Measurements from ENCODE around the gene RASGRP2. TPM values are rescaled to one million over a fixed set of nuclear protein-coding genes. Genes with fewer than 3 reads are reported as not detected.

Gene RASGRP2
- total and polyA plus RNA-seq, 2 donors (not counting 3 experiments of a cell fraction or from before 2014, with no cell fraction given), result 1.2 to 2.3 TPM

GRCh38 chr11:64776425-64776824 is 32.5 kb upstream of the RASGRP2 start:
- no peak for FAIRE-seq
- CTCF ChIA-PET, result no interaction called here
- TF ChIP-seq FOS (IDR thresholded peaks at IDR 0.05; ENCODE audit: borderline replicate concordance, insufficient read depth, low read length) (no peak), POLR2AphosphoS5 (IDR thresholded peaks at IDR 0.05; ENCODE audit: insufficient read depth, low read depth, low read length) (no peak), JUN (IDR thresholded peaks at IDR 0.05; ENCODE audit: borderline replicate concordance, insufficient read depth, insufficient read length, low read depth) (no peak)
- TF ChIP-seq, protein P1, sequence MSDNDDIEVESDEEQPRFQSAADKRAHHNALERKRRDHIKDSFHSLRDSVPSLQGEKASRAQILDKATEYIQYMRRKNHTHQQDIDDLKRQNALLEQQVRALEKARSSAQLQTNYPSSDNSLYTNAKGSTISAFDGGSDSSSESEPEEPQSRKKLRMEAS (IDR thresholded peaks at IDR 0.05; ENCODE audit: insufficient read depth, insufficient read length), result no peak

GRCh38 chr11:64774144-64774543 is 30.2 kb upstream of the RASGRP2 start:
- Histone ChIP-seq H3K9ac (replicated peaks; ENCODE audit: extremely low read depth, insufficient read depth, low read length) (no peak overlapping the region), H3K27ac (ENCODE audit: insufficient read depth, low read depth, low read length) (no peak overlapping the region), H3K9me3 (replicated peaks; ENCODE audit: control insufficient read depth, insufficient read depth, low read length) (no peaks in the 10 kb centered on the region), H3K79me2 (ENCODE audit: control insufficient read depth, insufficient read depth, low read length) (peaks cover 83% of the 10 kb centered on the region), H4K20me1 (replicated peaks; ENCODE audit: control insufficient read depth, extremely low read depth, insufficient read depth, low read length) (peaks cover 28% of the 10 kb centered on the region), H3K4me3 (replicated peaks in 1 of 3; ENCODE audit: insufficient read depth in 1 of 3, low read depth in 1 of 3, low read length in 3 of 3) (no peak overlapping the region), H3K4me2 (ENCODE audit: insufficient read depth, low read length) (no peak overlapping the region), H3K9me1 (replicated peaks; ENCODE audit: control insufficient read depth, extremely low read depth, insufficient read depth, low read length) (no peaks in the 10 kb centered on the region), H2AFZ (ENCODE audit: low read depth, low read length) (no peak overlapping the region), H3K4me1 (ENCODE audit: control insufficient read depth, extremely low read depth, insufficient read depth, low read length) (peaks cover 34% of the 10 kb centered on the region), H3K36me3 (ENCODE audit: control insufficient read depth in 2 of 2, extremely low read depth in 1 of 2, insufficient read depth in 2 of 2, low read length in 2 of 2) (peaks cover 41 to 58% of the 10 kb centered on the region in 2 experiments), H3K27me3 (ENCODE audit: control insufficient read depth in 2 of 2, insufficient read depth in 2 of 2, low read length in 2 of 2) (no peaks in the 10 kb centered on the region)
- POLR2A ChIA-PET, result no interaction called here
- TF ChIP-seq POLR2A (IDR thresholded peaks at IDR 0.05; ENCODE audit: low read depth, low read length) (no peak), GATA2 (IDR thresholded peaks at IDR 0.05; ENCODE audit: insufficient read depth, insufficient read length, low read depth, low read length) (no peak), MYC (IDR thresholded peaks at IDR 0.05; ENCODE audit: low read depth, low read length) (no peak), POLR2AphosphoS5 (IDR thresholded peaks at IDR 0.05; ENCODE audit: insufficient read depth, low read depth, low read length) (no peak), JUN (IDR thresholded peaks at IDR 0.05; ENCODE audit: borderline replicate concordance, insufficient read depth, insufficient read length, low read depth) (no peak), EZH2 (IDR thresholded peaks at IDR 0.05; ENCODE audit: borderline replicate concordance, low read depth, low read length, severe bottlenecking) (no peak), FOS (IDR thresholded peaks at IDR 0.05; ENCODE audit: borderline replicate concordance, insufficient read depth, low read length) (no peak)
- TF ChIP-seq, protein P2, sequence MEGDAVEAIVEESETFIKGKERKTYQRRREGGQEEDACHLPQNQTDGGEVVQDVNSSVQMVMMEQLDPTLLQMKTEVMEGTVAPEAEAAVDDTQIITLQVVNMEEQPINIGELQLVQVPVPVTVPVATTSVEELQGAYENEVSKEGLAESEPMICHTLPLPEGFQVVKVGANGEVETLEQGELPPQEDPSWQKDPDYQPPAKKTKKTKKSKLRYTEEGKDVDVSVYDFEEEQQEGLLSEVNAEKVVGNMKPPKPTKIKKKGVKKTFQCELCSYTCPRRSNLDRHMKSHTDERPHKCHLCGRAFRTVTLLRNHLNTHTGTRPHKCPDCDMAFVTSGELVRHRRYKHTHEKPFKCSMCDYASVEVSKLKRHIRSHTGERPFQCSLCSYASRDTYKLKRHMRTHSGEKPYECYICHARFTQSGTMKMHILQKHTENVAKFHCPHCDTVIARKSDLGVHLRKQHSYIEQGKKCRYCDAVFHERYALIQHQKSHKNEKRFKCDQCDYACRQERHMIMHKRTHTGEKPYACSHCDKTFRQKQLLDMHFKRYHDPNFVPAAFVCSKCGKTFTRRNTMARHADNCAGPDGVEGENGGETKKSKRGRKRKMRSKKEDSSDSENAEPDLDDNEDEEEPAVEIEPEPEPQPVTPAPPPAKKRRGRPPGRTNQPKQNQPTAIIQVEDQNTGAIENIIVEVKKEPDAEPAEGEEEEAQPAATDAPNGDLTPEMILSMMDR (IDR thresholded peaks at IDR 0.05; ENCODE audit: extremely low read depth in 1 of 2, insufficient read depth in 1 of 2, low read depth in 1 of 2, low read length in 2 of 2), result no peak
- TF ChIP-seq, protein P1 (IDR thresholded peaks at IDR 0.05; ENCODE audit: insufficient read depth, insufficient read length), result no peak
- dilution Hi-C loops (cut with MboI; ENCODE audit: extremely low pct_ligation_motif_present, low sequenced_read_pairs) (no loop called here), intact Hi-C loops (cut with micrococcal nuclease) (no loop called here)
- no peak for FAIRE-seq
- no TSS peak for BruUV-seq (replicated peaks)
- CTCF ChIA-PET, result interaction anchor here (1.4 kb wide), 1 partner anchor 21 kb away, joined by 4 read pairs; no protein-coding TSS in a partner anchor
- no peak for DNase-seq (ENCODE audit: low read depth, low spot score)

More at GRCh38 chr11:64776425-64776824, 32.5 kb upstream of the RASGRP2 start:
- H3K9me3 ChIP-seq (replicated peaks; ENCODE audit: control insufficient read depth, insufficient read depth, low read length), result no peaks in the 10 kb centered on the region
- H3K4me2 ChIP-seq (ENCODE audit: insufficient read depth, low read length), result peak overlapping the region; percentile 91
- H3K9me1 ChIP-seq (replicated peaks; ENCODE audit: control insufficient read depth, extremely low read depth, insufficient read depth, low read length), result no peaks in the 10 kb centered on the region
- dilution Hi-C loops (cut with MboI; ENCODE audit: extremely low pct_ligation_motif_present, low sequenced_read_pairs), result no loop called here
- no peak overlapping the region for H3K27ac ChIP-seq (ENCODE audit: insufficient read depth, low read depth, low read length)
- POLR2A ChIA-PET, result no interaction called here
- H3K79me2 ChIP-seq (ENCODE audit: control insufficient read depth, insufficient read depth, low read length), result peaks cover 62% of the 10 kb centered on the region
- no peaks in the 10 kb centered on the region for H3K27me3 ChIP-seq (ENCODE audit: control insufficient read depth in 2 of 2, insufficient read depth in 2 of 2, low read length in 2 of 2)
- DNase-seq (ENCODE audit: low read depth, low spot score), result no peak
- peak overlapping the region in 2 of 3 experiments; percentile 7 to 85 for H3K4me3 ChIP-seq (replicated peaks in 1 of 3; ENCODE audit: insufficient read depth in 1 of 3, low read depth in 1 of 3, low read length in 3 of 3)
- no TSS peak for BruUV-seq (replicated peaks)
- H3K4me1 ChIP-seq (ENCODE audit: control insufficient read depth, extremely low read depth, insufficient read depth, low read length), result peaks cover 42% of the 10 kb centered on the region
- intact Hi-C loops (cut with micrococcal nuclease), result no loop called here
- peaks cover 21 to 35% of the 10 kb centered on the region in 2 experiments for H3K36me3 ChIP-seq (ENCODE audit: control insufficient read depth in 2 of 2, extremely low read depth in 1 of 2, insufficient read depth in 2 of 2, low read length in 2 of 2)
- H2AFZ ChIP-seq (ENCODE audit: low read depth, low read length), result no peak overlapping the region
- peaks cover 25% of the 10 kb centered on the region for H4K20me1 ChIP-seq (replicated peaks; ENCODE audit: control insufficient read depth, extremely low read depth, insufficient read depth, low read length)
- H3K9ac ChIP-seq (replicated peaks; ENCODE audit: extremely low read depth, insufficient read depth, low read length), result peak overlapping the region; percentile 65
